Measurements from ENCODE around the gene KCNE4. TPM values are rescaled to one million over a fixed set of nuclear protein-coding genes. Genes with fewer than 3 reads are reported as not detected.

The KCNE4 gene
- total and polyA plus RNA-seq, 9 donors = 3.0 to 13.4 (median 8.0) TPM

DNA sequence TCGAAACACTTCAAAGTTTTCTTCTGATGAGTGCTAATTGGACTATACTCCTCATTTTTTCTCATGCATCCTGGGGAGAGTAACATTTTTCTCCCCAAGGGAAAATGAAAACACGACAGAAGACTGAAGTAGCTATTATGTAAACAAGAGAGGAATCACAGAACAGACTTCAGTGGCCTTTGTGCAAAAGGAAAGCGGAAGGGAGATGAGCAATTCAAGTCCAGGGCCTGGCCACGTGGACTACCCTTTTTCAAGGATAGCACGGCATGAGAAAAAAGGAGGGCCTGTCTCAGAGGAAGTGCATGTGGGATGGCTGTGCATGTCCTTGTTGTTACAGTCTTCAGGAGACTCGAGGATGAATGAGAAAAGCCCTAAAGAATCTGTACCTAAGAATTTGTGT is 43.8 kb upstream of the KCNE4 start:
- Histone ChIP-seq H3K4me1 (ENCODE audit: insufficient read depth) (no peaks in the 10 kb centered on the region), H3K4me3 (no peak overlapping the region), H3K27ac (no peak overlapping the region), H3K36me3 (no peaks in the 10 kb centered on the region), H3K9me3 (no peaks in the 10 kb centered on the region), H3K27me3 (no peaks in the 10 kb centered on the region)
- 41 to 48% (median 47%) methylated on average over 6 of the region's 6 CpGs for WGBS, 3 donors
- intact Hi-C loops (cut with DNase I) = no loop called here
- TF ChIP-seq POLR2A (IDR thresholded peaks at IDR 0.05) (no peak), EP300 (IDR thresholded peaks at IDR 0.05) (no peak)
- TF ChIP-seq, protein P1, sequence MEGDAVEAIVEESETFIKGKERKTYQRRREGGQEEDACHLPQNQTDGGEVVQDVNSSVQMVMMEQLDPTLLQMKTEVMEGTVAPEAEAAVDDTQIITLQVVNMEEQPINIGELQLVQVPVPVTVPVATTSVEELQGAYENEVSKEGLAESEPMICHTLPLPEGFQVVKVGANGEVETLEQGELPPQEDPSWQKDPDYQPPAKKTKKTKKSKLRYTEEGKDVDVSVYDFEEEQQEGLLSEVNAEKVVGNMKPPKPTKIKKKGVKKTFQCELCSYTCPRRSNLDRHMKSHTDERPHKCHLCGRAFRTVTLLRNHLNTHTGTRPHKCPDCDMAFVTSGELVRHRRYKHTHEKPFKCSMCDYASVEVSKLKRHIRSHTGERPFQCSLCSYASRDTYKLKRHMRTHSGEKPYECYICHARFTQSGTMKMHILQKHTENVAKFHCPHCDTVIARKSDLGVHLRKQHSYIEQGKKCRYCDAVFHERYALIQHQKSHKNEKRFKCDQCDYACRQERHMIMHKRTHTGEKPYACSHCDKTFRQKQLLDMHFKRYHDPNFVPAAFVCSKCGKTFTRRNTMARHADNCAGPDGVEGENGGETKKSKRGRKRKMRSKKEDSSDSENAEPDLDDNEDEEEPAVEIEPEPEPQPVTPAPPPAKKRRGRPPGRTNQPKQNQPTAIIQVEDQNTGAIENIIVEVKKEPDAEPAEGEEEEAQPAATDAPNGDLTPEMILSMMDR (IDR thresholded peaks at IDR 0.05) = no peak
- DNase-seq = no peak

DNA sequence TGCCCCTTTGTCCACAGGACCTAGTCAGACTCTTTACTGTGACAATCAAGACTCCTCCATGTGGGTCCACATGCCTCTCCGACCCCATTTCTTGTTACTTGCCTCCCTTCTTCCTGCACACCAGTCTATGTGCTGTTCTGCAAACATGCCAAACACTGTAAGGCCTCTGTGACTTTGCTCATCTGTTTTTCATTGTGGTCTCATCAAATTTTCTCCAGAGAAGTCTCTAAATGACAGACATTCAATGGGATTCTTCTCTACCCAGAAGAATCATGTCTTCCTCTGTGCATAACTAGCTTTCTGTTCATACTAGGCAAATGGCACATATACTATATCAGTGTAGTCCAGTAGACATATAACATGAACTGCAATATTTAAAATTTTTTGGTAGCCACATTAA is 43.0 kb upstream of the KCNE4 start:
- DNase-seq = no peak
- Histone ChIP-seq H3K9me3 (no peaks in the 10 kb centered on the region), H3K27me3 (no peaks in the 10 kb centered on the region), H3K4me3 (no peak overlapping the region), H3K4me1 (ENCODE audit: insufficient read depth) (no peaks in the 10 kb centered on the region), H3K27ac (no peak overlapping the region), H3K36me3 (no peaks in the 10 kb centered on the region)
- TF ChIP-seq, protein P1 (IDR thresholded peaks at IDR 0.05) = no peak
- TF ChIP-seq EP300 (IDR thresholded peaks at IDR 0.05) = no peak
- TF ChIP-seq POLR2A (IDR thresholded peaks at IDR 0.05) = no peak
- WGBS, 3 donors = 80 to 95% (median 94%) methylated on average over 1 of the region's 1 CpG
- intact Hi-C loops (cut with DNase I) = no loop called here

DNA sequence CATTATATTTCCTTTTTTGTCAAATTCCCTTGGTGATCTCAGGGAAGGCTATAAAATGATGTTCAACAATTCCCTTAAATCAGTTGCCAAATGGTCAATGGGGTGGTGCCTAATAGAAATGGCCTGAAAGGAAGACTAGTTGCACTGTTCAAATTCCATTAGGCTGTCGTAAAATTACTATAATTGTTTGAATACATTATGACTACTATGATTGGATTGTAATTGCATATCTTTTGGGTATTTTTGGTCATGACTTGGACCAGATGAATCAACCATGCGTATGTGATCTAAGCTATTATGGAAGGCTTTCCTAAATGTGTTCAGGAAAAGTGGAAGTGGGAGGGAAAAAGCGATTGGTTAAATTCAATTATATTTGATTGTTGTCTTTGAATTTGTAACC is 41.3 kb upstream of the KCNE4 start:
- H3K27me3 ChIP-seq = no peaks in the 10 kb centered on the region
- no peaks in the 10 kb centered on the region for H3K36me3 ChIP-seq
- no peak overlapping the region for H3K27ac ChIP-seq
- no peaks in the 10 kb centered on the region for H3K9me3 ChIP-seq
- H3K4me3 ChIP-seq = no peak overlapping the region
- TF ChIP-seq EP300 (IDR thresholded peaks at IDR 0.05) = no peak
- TF ChIP-seq, protein P1 (IDR thresholded peaks at IDR 0.05) = no peak
- TF ChIP-seq POLR2A (IDR thresholded peaks at IDR 0.05) = no peak
- DNase-seq = no peak
- intact Hi-C loops (cut with DNase I) = no loop called here
- 92 to 96% (median 93%) methylated on average over 3 of the region's 3 CpGs for WGBS, 3 donors
- no peaks in the 10 kb centered on the region for H3K4me1 ChIP-seq (ENCODE audit: insufficient read depth)

DNA sequence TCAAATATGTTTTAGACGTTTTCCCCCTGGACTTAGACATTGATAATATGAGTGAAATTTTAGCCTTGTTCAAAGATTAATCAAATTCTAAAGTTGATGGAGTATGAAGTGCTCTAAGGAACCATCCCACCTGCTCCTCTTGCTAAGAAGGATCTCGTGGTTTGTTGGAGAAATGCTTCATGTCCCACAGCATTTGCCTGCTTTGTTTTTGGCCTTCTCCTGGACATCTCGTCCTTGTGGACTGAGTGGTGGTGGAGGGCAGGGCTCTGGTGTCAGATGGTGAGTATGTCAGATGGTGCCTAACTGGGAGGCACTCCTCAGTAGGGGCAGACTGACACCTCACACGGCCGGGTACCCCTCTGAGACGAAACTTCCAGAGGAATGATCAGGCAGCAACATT is 39.7 kb upstream of the KCNE4 start:
- Histone ChIP-seq H3K4me1 (ENCODE audit: insufficient read depth) (no peaks in the 10 kb centered on the region), H3K27me3 (no peaks in the 10 kb centered on the region), H3K27ac (no peak overlapping the region), H3K4me3 (no peak overlapping the region), H3K9me3 (no peaks in the 10 kb centered on the region), H3K36me3 (no peaks in the 10 kb centered on the region)
- DNase-seq = no peak
- WGBS, 3 donors = 80 to 90% (median 80%) methylated on average over 6 of the region's 6 CpGs
- TF ChIP-seq EP300 (IDR thresholded peaks at IDR 0.05) (no peak), POLR2A (IDR thresholded peaks at IDR 0.05) (no peak)
- TF ChIP-seq, protein P1 (IDR thresholded peaks at IDR 0.05) = no peak
- intact Hi-C loops (cut with DNase I) = no loop called here
